Myocyte (in vitro differentiated cells): ENCODE data around the gene BEND6. TPM values are rescaled to one million over a fixed set of nuclear protein-coding genes. Genes with fewer than 3 reads are reported as not detected.
"Not testable (repeated sequence)": the region's sequence is repeated elsewhere in the genome, so short reads cannot be mapped to it uniquely, and the experiment has no call there.

Source experiments
- DNase-seq: peaks from one replicate; pipeline ENCODE4 v3.0.0-alpha.2; 2012; ENCODE audit warnings: low read depth
- total RNA-seq: library from RNA; depleted of rRNA; stranded (reverse); fragments of >200 nt; gene quantifications from 2 replicates; pipeline ENCODE4 v1.2.3, GENCODE V29; 2014

BEND6 gene
- total RNA-seq, 1 donor from 2014 or later: 12.0 TPM

- no peak for DNase-seq
These were observed 71.1 kb downstream of the BEND6 start for GRCh38 chr6:57026001-57026400.

GRCh38 chr6:57027301-57027700, 72.4 kb downstream of the BEND6 start:
- no peak for DNase-seq

GRCh38 chr6:57029213-57029612, 74.3 kb downstream of the BEND6 start:
- DNase-seq: no peak

GRCh38 chr6:57033228-57033627, 78.3 kb downstream of the BEND6 start:
- no peak for DNase-seq

DNA sequence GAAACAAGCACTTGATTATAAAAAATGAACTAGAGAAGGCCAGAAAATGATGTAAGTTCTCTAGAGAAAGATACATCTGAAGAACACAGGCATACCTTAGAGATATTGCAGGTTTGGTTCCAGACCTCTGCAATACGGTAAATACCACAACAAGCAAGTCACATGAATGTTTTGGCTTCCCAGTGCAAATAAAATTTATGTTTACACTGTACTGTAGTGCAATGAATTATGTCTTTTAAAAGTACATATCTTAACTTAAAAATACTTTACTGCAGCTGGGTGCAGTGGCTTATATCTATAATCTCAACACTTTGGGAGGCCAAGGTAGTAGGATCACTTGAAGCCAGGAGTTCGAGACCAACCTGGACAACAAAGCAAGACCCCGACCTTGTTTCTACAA, 80.6 kb downstream of the BEND6 start:
- no peak for DNase-seq

DNA sequence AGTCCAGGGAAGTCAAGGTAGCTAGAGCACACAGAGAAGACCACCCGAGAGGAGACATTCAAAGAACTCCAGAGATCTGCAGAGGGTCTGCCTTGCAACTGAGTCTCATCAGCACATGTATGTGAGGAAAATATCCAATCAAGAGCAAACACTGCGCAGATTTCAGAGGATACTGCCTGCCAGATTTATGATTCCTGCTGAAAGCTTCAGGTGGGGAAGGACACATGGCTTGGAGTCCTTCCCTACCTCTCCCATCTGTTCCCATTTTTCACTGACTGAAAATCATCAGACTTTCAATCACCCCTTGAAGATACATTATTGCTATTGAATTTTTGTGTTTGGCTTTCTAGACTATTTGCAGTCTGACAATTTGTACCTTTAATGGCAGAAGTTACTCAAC, 84.0 kb downstream of the BEND6 start:
- no peak for DNase-seq

- no peak for DNase-seq
These were observed 85.1 kb downstream of the BEND6 start for GRCh38 chr6:57040011-57040410.

- DNase-seq: not testable (repeated sequence)
These were observed 89.2 kb downstream of the BEND6 start for GRCh38 chr6:57044061-57044460.

DNA sequence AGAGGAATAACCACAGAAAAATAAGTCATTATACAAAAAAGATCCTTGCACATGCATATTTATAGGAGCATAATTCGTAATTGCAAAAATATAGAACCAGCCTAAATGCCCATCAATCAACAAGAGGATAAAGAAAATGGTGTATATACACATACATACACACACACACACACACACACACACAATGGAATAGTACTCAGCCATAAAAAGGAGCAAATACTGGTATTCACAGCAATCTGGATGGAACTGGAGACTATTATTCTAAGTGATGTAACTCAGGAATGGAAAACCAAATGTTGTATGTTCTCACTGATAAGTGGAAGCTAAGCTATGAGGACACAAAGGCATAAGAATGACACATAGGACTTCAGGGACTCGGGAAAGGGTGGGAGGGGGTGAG, 89.7 kb downstream of the BEND6 start:
- DNase-seq: no peak

DNA sequence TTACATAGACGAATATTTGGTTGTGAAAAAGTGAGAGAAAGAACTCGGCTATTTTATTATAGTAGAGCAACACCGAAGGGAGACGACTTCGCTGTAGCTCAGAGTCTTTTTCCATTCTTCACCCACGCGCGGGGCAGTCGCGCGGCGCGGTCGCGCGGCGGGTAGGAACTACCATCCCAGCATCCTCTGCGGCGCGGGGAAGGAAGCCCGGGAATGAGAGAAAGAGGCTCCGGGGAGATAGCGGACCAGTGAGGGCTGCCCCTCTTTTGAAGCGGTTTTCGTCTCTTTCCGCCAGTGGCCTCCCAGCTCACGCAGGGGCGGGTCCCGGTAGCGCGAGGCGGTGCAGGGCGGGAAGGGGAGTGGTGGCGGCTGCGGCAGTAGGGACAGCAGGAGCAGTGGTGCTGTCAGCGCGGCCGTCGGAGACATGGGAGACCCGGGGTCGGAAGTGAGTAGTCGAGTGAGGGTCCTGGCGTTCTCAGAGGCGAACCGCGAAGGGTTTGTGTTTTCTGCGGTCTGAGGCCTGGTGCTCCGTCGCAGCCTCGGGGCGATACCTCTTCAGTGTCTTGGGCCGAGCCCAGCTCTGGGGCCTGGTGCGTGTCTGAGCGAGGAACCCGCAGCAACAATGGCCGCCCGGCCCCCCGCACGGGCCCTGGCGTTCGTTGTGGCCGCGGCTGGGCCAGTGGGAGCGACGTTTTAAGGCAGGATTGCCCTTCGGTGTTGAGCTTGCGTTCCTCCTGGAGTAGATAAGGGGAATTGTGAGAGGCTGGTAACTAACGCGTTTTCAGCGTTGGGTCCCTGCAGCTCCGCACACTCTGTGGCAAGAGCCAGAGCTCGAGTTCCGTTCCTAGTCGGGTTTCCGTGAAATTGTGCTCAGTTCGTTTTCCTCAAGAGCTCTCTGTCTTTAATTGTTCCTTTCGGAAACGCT, 91.7 kb downstream of the BEND6 start, which contains the start of gene KIAA1586:
Gene KIAA1586 (plus strand): TSS at position 362 of the 925 bp plus-strand sequence. CDS start 63 bp downstream, at position 425.
- peak; percentile 95 for DNase-seq

- DNase-seq: not testable (repeated sequence)
These were observed 92.3 kb downstream of the BEND6 start for GRCh38 chr6:57047257-57047585.

DNA sequence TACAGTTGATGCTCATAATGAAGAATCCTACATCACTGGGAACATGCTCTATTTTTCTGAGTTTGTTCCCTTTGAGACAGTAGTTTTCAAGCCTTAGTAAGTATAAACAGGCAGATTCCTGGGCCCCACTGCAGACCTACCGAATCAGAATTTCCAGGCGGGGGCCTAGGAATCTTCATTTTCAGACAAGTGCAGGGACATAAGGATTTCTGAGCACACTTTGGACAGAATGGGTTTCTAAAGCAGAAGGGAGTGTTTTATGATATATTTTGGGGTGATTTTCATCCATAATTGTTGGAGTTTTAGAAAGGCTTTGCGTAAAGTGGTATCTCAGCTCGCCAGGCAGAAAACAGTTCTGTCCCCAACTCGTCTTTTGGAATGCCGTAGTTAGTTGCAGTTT, 93.0 kb downstream of the BEND6 start:
- not testable (repeated sequence) for DNase-seq

- no peak for DNase-seq
These were observed 93.7 kb downstream of the BEND6 start for GRCh38 chr6:57048577-57048976.

- DNase-seq: no peak
These were observed 108.9 kb downstream of the BEND6 start for GRCh38 chr6:57063847-57064246.

DNA sequence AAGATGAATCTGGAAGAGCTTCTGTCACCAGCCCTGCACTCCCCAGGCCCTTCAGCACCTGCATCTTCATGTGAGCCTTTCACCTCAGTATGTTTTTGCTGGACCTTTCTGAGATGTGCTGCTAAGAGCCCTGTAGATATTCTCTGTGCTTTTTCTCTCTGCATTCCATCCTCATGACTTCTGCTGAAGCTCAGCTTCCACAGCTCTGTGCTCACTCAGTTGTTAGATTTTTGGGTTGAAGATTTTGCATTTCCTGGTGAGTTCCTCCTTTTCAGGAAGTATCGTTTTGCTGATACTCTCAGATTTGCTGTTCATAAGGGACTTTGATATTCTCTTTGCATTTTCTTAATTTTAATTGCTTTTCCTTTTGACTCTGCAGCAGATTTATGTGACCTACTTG, 109.9 kb downstream of the BEND6 start:
- no peak for DNase-seq

DNA sequence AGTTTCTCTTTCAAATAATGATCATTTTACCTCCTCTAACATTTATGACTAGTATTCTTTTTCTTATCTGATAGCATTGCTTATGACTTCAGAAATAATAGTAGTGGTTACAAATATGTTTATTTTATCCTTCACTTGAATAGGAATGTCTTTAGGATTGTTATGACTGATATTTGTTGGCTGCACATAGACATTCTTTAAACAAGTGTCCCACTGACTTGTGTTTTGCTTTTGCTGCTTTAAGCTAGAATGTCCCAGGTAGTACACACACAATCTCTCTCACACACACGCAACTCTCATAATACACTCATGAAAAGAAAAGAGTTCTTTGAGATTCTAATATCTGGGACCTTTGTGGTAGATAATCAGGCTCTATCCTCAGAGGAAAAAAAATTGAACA, 113.2 kb downstream of the BEND6 start:
- DNase-seq: no peak

- no peak for DNase-seq
These were observed 114.3 kb downstream of the BEND6 start for GRCh38 chr6:57069228-57069627.

DNA sequence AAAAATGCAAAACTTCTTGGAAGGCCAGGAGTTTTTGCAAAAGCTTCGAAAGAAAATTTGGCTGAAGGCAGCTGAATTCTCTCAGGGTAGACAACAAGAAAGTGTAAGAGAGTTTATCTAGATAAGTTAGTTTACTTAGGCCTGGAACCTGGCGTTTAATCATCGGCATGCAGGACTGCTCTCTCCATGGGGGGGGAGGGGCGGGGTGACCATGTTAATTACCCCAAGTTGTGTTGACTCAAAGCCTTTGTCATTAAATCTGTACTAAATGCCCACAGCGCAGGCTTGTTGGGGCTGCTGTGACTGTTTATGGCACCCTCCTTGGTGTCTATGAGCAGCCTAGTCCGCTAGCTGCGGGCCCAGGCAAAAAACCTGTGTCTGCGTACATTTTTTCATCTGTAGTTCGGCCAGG, 115.0 kb downstream of the BEND6 start:
- DNase-seq: no peak

- DNase-seq: no peak
These were observed 117.2 kb downstream of the BEND6 start for GRCh38 chr6:57072108-57072507.

DNA sequence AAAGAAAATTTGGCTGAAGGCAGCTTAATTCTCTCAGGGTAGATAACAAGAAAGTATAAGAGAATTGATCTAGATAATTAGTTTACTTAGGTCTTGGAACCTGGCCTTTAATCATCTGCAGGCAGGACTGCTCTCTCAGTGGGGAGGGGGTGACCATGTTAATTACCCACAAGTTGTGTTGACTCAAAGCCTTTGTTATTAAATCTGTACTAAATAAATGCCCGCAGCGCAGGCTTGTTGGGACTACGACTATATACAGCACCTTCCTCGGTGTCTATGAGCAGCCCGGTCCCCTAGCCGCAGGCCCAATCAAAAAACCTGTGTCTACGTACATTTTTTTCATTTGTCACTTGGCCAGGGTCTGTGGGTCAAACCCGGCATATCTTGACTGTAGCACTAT, 119.5 kb downstream of the BEND6 start:
- DNase-seq: no peak

DNA sequence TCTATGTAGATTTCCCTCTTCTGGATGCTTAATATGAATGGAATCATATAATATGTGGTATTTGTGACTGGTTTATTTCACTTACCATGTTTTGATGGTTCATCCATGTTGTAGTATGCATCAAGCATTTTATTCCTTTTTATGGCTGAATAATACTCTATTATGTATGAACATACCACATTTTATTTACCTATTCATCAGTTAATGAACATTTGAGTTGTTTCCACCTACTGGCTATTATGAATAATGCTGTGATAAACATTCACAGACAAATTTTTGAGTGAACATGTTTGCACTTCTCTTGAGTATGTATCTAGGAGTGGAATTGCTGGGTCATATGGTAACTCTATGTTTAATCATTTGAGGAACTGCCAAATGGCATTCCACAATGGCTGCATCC, 120.2 kb downstream of the BEND6 start:
- no peak for DNase-seq
